Retinal pigment epithelial cell (primary cell): ENCODE data around the gene LHX5.

Experiments used
- DNase-seq: peaks from one replicate; pipeline ENCODE4 v3.0.0-alpha.2; 2010; ENCODE audit warnings: low read depth
- H3K4me3 ChIP-seq: 2 replicates; pipeline ENCODE4 v1.5.1; 2011; ENCODE audit warnings: mild to moderate bottlenecking, low read length, control low read depth, moderate library complexity
- CTCF ChIP-seq: conservative IDR thresholded peaks from 2 replicates; pipeline ENCODE4 v1.5.1; 2011; ENCODE audit warnings: low read depth, low read length, control low read depth, inconsistent platforms

Gene LHX5

GRCh38 chr12:113456761-113457160, 14.9 kb downstream of the LHX5 start:
- H3K4me3 ChIP-seq: no peak overlapping the region
- DNase-seq: no peak
- TF ChIP-seq CTCF: no peak

- H3K4me3 ChIP-seq: no peak overlapping the region
- no peak for DNase-seq
- TF ChIP-seq CTCF: no peak
Observed at GRCh38 chr12:113456199-113456598, 15.5 kb downstream of the LHX5 start.

- no peak for TF ChIP-seq CTCF
- no peak overlapping the region for H3K4me3 ChIP-seq
- no peak for DNase-seq
Observed at GRCh38 chr12:113453330-113453729, 18.3 kb downstream of the LHX5 start.

GRCh38 chr12:113452458-113452857, 19.2 kb downstream of the LHX5 start:
- DNase-seq: no peak
- no peak overlapping the region for H3K4me3 ChIP-seq
- no peak for TF ChIP-seq CTCF

GRCh38 chr12:113449839-113450238, 21.8 kb downstream of the LHX5 start:
- TF ChIP-seq CTCF: no peak
- H3K4me3 ChIP-seq: no peak overlapping the region
- no peak for DNase-seq

- no peak overlapping the region for H3K4me3 ChIP-seq
- no peak for TF ChIP-seq CTCF
- DNase-seq: no peak
Observed at GRCh38 chr12:113449299-113449698, 22.4 kb downstream of the LHX5 start.

GRCh38 chr12:113448873-113449272, 22.8 kb downstream of the LHX5 start:
- no peak for DNase-seq
- no peak overlapping the region for H3K4me3 ChIP-seq
- TF ChIP-seq CTCF: no peak
